IPS-NIHi11 (cell line): ENCODE measurements around the gene GALR2.
"Not testable (repeated sequence)": the region's sequence is repeated elsewhere in the genome, so short reads cannot be mapped to it uniquely, and the experiment has no call there.

Experiments used
- DNase-seq: peaks from one replicate; pipeline ENCODE4 v3.0.0; 2012; ENCODE audit warnings: mixed read lengths, low spot score

The GALR2 gene

GRCh38 chr17:76050538-76051467 is 23.8 kb upstream of the GALR2 start:
- no peak for DNase-seq

- DNase-seq: no peak
Measured at GRCh38 chr17:76051561-76051960, 23.0 kb upstream of the GALR2 start.

GRCh38 chr17:76053246-76054111 is 21.1 kb upstream of the GALR2 start:
- no peak for DNase-seq

- DNase-seq: no peak
Measured at GRCh38 chr17:76054112-76054476, 20.5 kb upstream of the GALR2 start.

- no peak for DNase-seq
Measured at GRCh38 chr17:76056882-76057281, 17.7 kb upstream of the GALR2 start.

GRCh38 chr17:76058264-76058663 is 16.3 kb upstream of the GALR2 start:
- DNase-seq: not testable (repeated sequence)

GRCh38 chr17:76063875-76064546 is 10.6 kb upstream of the GALR2 start:
- DNase-seq: no peak

GRCh38 chr17:76065775-76066174 is 8.8 kb upstream of the GALR2 start:
- DNase-seq: no peak

GRCh38 chr17:76071531-76072147 is 2.9 kb upstream of the GALR2 start:
- no peak for DNase-seq

GRCh38 chr17:76072148-76072858 is 2.3 kb upstream of the GALR2 start, which contains the start of gene SRP68:
TSS of gene SRP68 (minus strand) at chr17:76072517. CDS start at chr17:76072491, 26 bp downstream.
- DNase-seq: peak; percentile 99

- DNase-seq: peak; percentile 60
Measured at GRCh38 chr17:76075364-76076145, 974 bp downstream of the GALR2 start.

GRCh38 chr17:76076146-76076764 is 1.7 kb downstream of the GALR2 start:
- peak; percentile 55 for DNase-seq

- peak; percentile 43 for DNase-seq
Measured at GRCh38 chr17:76076765-76077583, 2.4 kb downstream of the GALR2 start.

- DNase-seq: no peak
Measured at GRCh38 chr17:76077584-76078110, 3.1 kb downstream of the GALR2 start.

GRCh38 chr17:76078370-76078769 is 3.8 kb downstream of the GALR2 start:
- not testable (repeated sequence) for DNase-seq

- no peak for DNase-seq
Measured at GRCh38 chr17:76078860-76079534, 4.4 kb downstream of the GALR2 start, which contains the start of gene ZACN. TSS of gene ZACN (plus strand) at chr17:76079182. CDS start at chr17:76079265, 83 bp downstream.

GRCh38 chr17:76079535-76079955 is 5.0 kb downstream of the GALR2 start:
- DNase-seq: no peak
